Stimulated activated CD8-positive, alpha-beta memory T cell treated with anti-CD3 and anti-CD28 coated beads, Interleukin-2, amount 100 ng/mL, for 48 hours (primary cell): ENCODE data around the gene RHO.

Experiments used
- DNase-seq, 2 donors: peaks; one replicate each; pipeline ENCODE4 v3.0.0-alpha.2; 2020; ENCODE audit warnings: low read depth in 2 of 2

Gene RHO

GRCh38 chr3:129559565-129560079 lies 31.2 kb downstream of the RHO start:
- no peak for DNase-seq

GRCh38 chr3:129560269-129560787 lies 31.9 kb downstream of the RHO start:
- DNase-seq: no peak

GRCh38 chr3:129560911-129561594 lies 32.6 kb downstream of the RHO start:
- no peak for DNase-seq

- DNase-seq: no peak
Measured at GRCh38 chr3:129561619-129562248, 33.3 kb downstream of the RHO start.

- DNase-seq: no peak
Measured at GRCh38 chr3:129562803-129563202, 34.4 kb downstream of the RHO start.

- DNase-seq: no peak
Measured at GRCh38 chr3:129563332-129563731, 34.9 kb downstream of the RHO start.

- DNase-seq: no peak
Measured at GRCh38 chr3:129563850-129564535, 35.6 kb downstream of the RHO start.

GRCh38 chr3:129564981-129565644 lies 36.7 kb downstream of the RHO start:
- DNase-seq: no peak

GRCh38 chr3:129565902-129566301 lies 37.5 kb downstream of the RHO start:
- no peak for DNase-seq

GRCh38 chr3:129567176-129567705 lies 38.8 kb downstream of the RHO start:
- no peak for DNase-seq

GRCh38 chr3:129567939-129568338 lies 39.5 kb downstream of the RHO start:
- no peak for DNase-seq

GRCh38 chr3:129569856-129570255 lies 41.4 kb downstream of the RHO start:
- no peak for DNase-seq

GRCh38 chr3:129571605-129572547 lies 43.4 kb downstream of the RHO start:
- no peak for DNase-seq

- no peak for DNase-seq
Measured at GRCh38 chr3:129572603-129573002, 44.2 kb downstream of the RHO start.

- no peak for DNase-seq
Measured at GRCh38 chr3:129573493-129573892, 45.1 kb downstream of the RHO start.

GRCh38 chr3:129574206-129574605 lies 45.8 kb downstream of the RHO start:
- DNase-seq: no peak

- DNase-seq: no peak
Measured at GRCh38 chr3:129575233-129575996, 47.0 kb downstream of the RHO start.

GRCh38 chr3:129575997-129576384 lies 47.6 kb downstream of the RHO start:
- no peak for DNase-seq

GRCh38 chr3:129576514-129577352 lies 48.3 kb downstream of the RHO start:
- DNase-seq: peak in 1 of 2 donors; percentile 7
